Lower lobe of right lung (tissue), 2 donors: ENCODE data around the gene TFF1. TPM values are rescaled to one million over a fixed set of nuclear protein-coding genes. Genes with fewer than 3 reads are reported as not detected.

Experiments
- ATAC-seq, 2 donors: fragments of 200-7000 bp; cut with Tn5 transposase; one replicate each; pipeline ENCODE4 v1.9.1; 2020 to 2022; ENCODE audit warnings: mild to moderate bottlenecking in 2 of 2, moderate library complexity in 2 of 2
- DNase-seq: peaks from one replicate; pipeline ENCODE4 v3.0.0-alpha.2; 2020
- H3K27ac ChIP-seq: fragments of 200-600 bp; one replicate; pipeline ENCODE4 v1.8.0; 2022
- H3K27me3 ChIP-seq: fragments of 200-600 bp; one replicate; pipeline ENCODE4 v1.8.0; 2022; ENCODE audit warnings: low read depth
- H3K36me3 ChIP-seq: fragments of 200-600 bp; one replicate; pipeline ENCODE4 v1.8.0; 2022; ENCODE audit warnings: mild to moderate bottlenecking
- H3K4me1 ChIP-seq: fragments of 200-600 bp; one replicate; pipeline ENCODE4 v1.8.0; 2022
- H3K4me3 ChIP-seq: fragments of 200-600 bp; one replicate; pipeline ENCODE4 v1.8.0; 2022; ENCODE audit warnings: mild to moderate bottlenecking
- H3K9me3 ChIP-seq: fragments of 200-600 bp; one replicate; pipeline ENCODE4 v1.8.0; 2022
- intact Hi-C: fragments of 100-400 bp; cut with DNase I; formaldehyde crosslinking; loops from one replicate; pipeline ENCODE4 v1.11.0; 2022
- total RNA-seq: library from RNA; stranded (reverse); fragmentation: NEBNext Ultra II Directional; extraction: Animal tissue kit (Norgen Biotek cat#: 25700); gene quantifications from one replicate; pipeline ENCODE4 v1.2.1, GENCODE V29; 2021
- TF ChIP-seq, protein P1 (sequence below): fragments of 200-600 bp; IDR thresholded peaks from one replicate; pipeline ENCODE4 v1.8.0; 2022; ENCODE audit warnings: antibody characterized with exemption, mild to moderate bottlenecking
- donor health status: DM: no; HTN: yes; CAD: no; lungs with severe emphysema.

TFF1 gene
- total RNA-seq, 1 donor from 2014 or later, result not detected

DNA sequence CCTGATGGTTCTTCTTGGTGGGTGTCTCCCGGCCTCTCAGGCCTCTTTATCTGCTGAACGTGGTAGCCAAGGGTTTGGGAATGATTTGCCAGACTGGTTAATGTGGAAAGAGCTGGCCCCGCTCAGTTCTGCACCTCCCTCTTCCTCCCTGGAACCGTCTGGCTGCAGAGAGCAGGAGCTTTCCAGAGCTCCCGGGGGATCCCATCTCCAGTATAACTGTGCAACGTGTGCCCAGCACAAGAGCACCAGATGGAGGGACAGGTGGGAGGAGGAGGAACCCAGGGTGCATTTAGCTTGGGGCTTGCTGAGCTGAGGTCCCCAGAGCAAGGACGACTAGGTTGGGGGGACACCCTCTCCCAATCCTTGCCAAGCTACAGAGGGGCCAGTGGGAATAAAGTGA lies 5.0 kb downstream of the TFF1 start:
- no peak for ATAC-seq

GRCh38 chr21:42360317-42360716 lies 6.0 kb downstream of the TFF1 start:
- DNase-seq (no peak), ATAC-seq (no peak)
- Histone ChIP-seq H3K27ac (no peak overlapping the region), H3K4me3 (no peak overlapping the region), H3K9me3 (peaks cover 3% of the 10 kb centered on the region), H3K27me3 (peaks cover 18% of the 10 kb centered on the region), H3K36me3 (no peaks in the 10 kb centered on the region), H3K4me1 (no peaks in the 10 kb centered on the region)
- intact Hi-C loops, result no loop called here
- TF ChIP-seq, protein P1, sequence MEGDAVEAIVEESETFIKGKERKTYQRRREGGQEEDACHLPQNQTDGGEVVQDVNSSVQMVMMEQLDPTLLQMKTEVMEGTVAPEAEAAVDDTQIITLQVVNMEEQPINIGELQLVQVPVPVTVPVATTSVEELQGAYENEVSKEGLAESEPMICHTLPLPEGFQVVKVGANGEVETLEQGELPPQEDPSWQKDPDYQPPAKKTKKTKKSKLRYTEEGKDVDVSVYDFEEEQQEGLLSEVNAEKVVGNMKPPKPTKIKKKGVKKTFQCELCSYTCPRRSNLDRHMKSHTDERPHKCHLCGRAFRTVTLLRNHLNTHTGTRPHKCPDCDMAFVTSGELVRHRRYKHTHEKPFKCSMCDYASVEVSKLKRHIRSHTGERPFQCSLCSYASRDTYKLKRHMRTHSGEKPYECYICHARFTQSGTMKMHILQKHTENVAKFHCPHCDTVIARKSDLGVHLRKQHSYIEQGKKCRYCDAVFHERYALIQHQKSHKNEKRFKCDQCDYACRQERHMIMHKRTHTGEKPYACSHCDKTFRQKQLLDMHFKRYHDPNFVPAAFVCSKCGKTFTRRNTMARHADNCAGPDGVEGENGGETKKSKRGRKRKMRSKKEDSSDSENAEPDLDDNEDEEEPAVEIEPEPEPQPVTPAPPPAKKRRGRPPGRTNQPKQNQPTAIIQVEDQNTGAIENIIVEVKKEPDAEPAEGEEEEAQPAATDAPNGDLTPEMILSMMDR, result no peak

More for the DNA sequence above, 5.0 kb downstream of the TFF1 start:
- Histone ChIP-seq H3K4me3 (no peak overlapping the region), H3K27me3 (peaks cover 18% of the 10 kb centered on the region), H3K4me1 (no peaks in the 10 kb centered on the region), H3K36me3 (no peaks in the 10 kb centered on the region), H3K9me3 (peaks cover 3% of the 10 kb centered on the region), H3K27ac (no peak overlapping the region)
- TF ChIP-seq, protein P1, result no peak
- intact Hi-C loops, result no loop called here
- no peak for DNase-seq

DNA sequence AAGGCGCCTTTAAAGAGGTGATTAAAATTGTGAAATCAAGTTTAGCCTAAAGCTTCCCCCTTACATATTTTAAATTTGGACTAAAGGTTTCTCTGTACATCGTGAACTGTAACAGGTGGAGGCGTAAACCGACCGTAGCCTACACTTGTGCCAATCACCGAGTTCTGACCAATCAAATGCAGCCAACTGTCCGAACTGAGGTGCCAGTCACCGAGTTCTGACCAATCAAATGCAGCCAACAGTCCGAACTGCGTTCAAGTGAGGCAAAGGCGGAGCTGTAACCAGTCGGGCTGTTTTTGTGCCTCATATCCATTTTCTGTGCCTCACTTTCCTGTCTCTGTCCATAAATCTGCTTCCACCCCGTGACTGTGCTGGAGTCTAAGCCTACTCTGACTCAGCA lies 7.4 kb downstream of the TFF1 start:
- intact Hi-C loops, result no loop called here

DNA sequence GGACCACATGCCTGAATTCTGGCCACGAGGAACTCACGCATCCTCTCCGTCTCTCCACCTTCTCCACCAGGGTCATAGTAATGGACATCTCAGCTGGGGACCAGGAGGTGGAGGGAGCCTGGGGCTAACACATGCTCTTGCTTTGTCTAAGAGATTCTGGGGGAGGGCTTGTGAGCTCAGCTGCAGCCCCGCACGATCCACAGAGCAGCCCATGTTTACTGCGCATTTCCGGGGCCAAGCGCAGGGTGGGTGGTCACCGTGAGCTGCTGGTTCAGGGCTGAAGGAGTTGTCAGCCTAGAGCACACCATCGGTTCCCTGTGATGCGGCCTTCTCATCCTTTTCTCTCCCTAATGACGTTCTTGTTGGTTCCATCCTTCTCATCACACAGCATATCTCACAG lies 8.1 kb downstream of the TFF1 start:
- no peak for DNase-seq
- ATAC-seq, result no peak
- TF ChIP-seq, protein P1, result no peak
- no peak overlapping the region for H3K27ac ChIP-seq
- intact Hi-C loops, result no loop called here
- no peaks in the 10 kb centered on the region for H3K4me1 ChIP-seq
- H3K27me3 ChIP-seq, result peaks cover 6% of the 10 kb centered on the region
- H3K4me3 ChIP-seq, result no peak overlapping the region
- peaks cover 3% of the 10 kb centered on the region for H3K9me3 ChIP-seq
- no peaks in the 10 kb centered on the region for H3K36me3 ChIP-seq

More for the DNA sequence above, 7.4 kb downstream of the TFF1 start:
- TF ChIP-seq, protein P1, result no peak
- Histone ChIP-seq H3K9me3 (peaks cover 3% of the 10 kb centered on the region), H3K27ac (no peak overlapping the region), H3K27me3 (peaks cover 7% of the 10 kb centered on the region), H3K4me3 (no peak overlapping the region), H3K36me3 (no peaks in the 10 kb centered on the region), H3K4me1 (no peaks in the 10 kb centered on the region)
- DNase-seq, result no peak
- no peak for ATAC-seq

DNA sequence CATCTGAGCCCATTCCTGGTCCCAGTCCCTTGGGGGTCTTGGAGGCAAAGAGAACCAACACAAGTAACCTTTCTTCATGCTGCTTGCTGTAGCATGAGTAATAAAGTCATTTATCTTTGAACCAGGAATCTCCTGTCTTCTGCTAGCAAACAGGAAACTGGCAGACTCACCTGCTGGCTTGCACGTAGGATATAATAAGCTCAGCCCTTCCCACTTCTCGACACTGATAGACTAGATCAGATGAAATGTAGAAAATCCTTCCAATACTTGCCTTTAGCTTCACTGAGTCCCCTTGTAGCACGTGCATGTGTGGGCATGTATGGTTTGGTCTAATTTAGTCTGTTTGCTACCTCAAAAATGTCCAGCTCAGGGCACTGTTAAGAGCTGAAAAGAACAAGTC lies 9.0 kb downstream of the TFF1 start:
- Histone ChIP-seq H3K36me3 (no peaks in the 10 kb centered on the region), H3K27me3 (peaks cover 6% of the 10 kb centered on the region), H3K27ac (no peak overlapping the region), H3K4me1 (no peaks in the 10 kb centered on the region), H3K9me3 (peaks cover 3% of the 10 kb centered on the region), H3K4me3 (no peak overlapping the region)
- no peak for ATAC-seq
- TF ChIP-seq, protein P1, result no peak
- intact Hi-C loops, result no loop called here
- DNase-seq, result no peak

GRCh38 chr21:42356650-42357049 lies 9.7 kb downstream of the TFF1 start:
- Histone ChIP-seq H3K4me1 (no peaks in the 10 kb centered on the region), H3K4me3 (no peak overlapping the region), H3K9me3 (peaks cover 3% of the 10 kb centered on the region), H3K27me3 (peaks cover 6% of the 10 kb centered on the region), H3K36me3 (no peaks in the 10 kb centered on the region), H3K27ac (no peak overlapping the region)
- TF ChIP-seq, protein P1, result no peak
- no peak for DNase-seq
- ATAC-seq, result no peak
- intact Hi-C loops, result no loop called here
